T-cell (primary cell): ENCODE data around the gene DDX3X. TPM values are rescaled to one million over a fixed set of nuclear protein-coding genes. Genes with fewer than 3 reads are reported as not detected.

Experiments
- ATAC-seq, 4 experiments: fragments of 200-7000 bp in 3 of 4; fragments of 150-1000 bp in 1 of 4; cut with Tn5 transposase; replicated peaks in 1 of 4; 1 replicate in 3 of 4; 2 replicates in 1 of 4; pipeline ENCODE4 v1.10.0; 2021; ENCODE audit warnings: moderate library complexity in 3 of 4, mild to moderate bottlenecking in 2 of 4, moderate number of reproducible peaks in 1 of 4
- CTCF ChIA-PET, 2 donors: fragments of 300-600 bp; sonication (Branson Sonifier 250); formaldehyde crosslinking; loops; one replicate each; lab custom pipeline; 2022; ENCODE audit warnings: antibody characterized with exemption in 2 of 2; lab: Charles Lee
- POLR2A ChIA-PET, 2 donors: fragments of 300-600 bp; sonication (Branson Sonifier 250); formaldehyde crosslinking; loops; one replicate each; lab custom pipeline; 2022; ENCODE audit warnings: antibody characterized with exemption in 2 of 2; lab: Charles Lee
- DNase-seq, 35 experiments: peaks; one replicate each; pipeline versions ENCODE4 v3.0.0 to v3.0.0-alpha.2; 2013 to 2023
- H3K27ac ChIP-seq: one replicate; pipeline ENCODE4 v1.5.1; 2013; ENCODE audit warnings: low read length
- H3K27me3 ChIP-seq, 2 experiments: replicated peaks in 1 of 2; 1 replicate in 1 of 2; 2 replicates in 1 of 2; pipeline versions ENCODE4 v1.6.1 to v1.7.0; 2013; ENCODE audit warnings: low read length in 1 of 2, mixed read lengths in 1 of 2; ENCODE audit not compliant: control insufficient read depth in 2 of 2, insufficient read depth in 2 of 2; ENCODE audit errors: extremely low read depth in 1 of 2
- H3K36me3 ChIP-seq, 2 donors: 1 replicate in 1 of 2; 2 replicates in 1 of 2; pipeline versions ENCODE4 v1.6.1 to v1.7.0; 2013; ENCODE audit warnings: low read length in 1 of 2; ENCODE audit not compliant: control insufficient read depth in 2 of 2, insufficient read depth in 1 of 2; ENCODE audit errors: extremely low read depth in 1 of 2
- H3K4me1 ChIP-seq, 2 experiments: 1 replicate in 1 of 2; 2 replicates in 1 of 2; pipeline versions ENCODE4 v1.6.1 to v1.7.0; 2013; ENCODE audit warnings: low read length in 2 of 2, mixed read lengths in 1 of 2; ENCODE audit not compliant: insufficient read depth in 2 of 2, control insufficient read depth in 1 of 2; ENCODE audit errors: extremely low read depth in 1 of 2
- H3K4me3 ChIP-seq, 2 donors: 1 replicate in 1 of 2; 2 replicates in 1 of 2; pipeline versions ENCODE4 v1.5.1 to v1.7.0; 2013; ENCODE audit warnings: mild to moderate bottlenecking in 2 of 2, low read length in 1 of 2, moderate library complexity in 1 of 2; ENCODE audit not compliant: control insufficient read depth in 1 of 2; ENCODE audit errors: extremely low read depth in 1 of 2
- H3K9me3 ChIP-seq: 2 replicates; pipeline ENCODE4 v1.7.0; 2013
- H3K27ac Mint-ChIP-seq, 2 donors: one replicate each; pipeline ENCODE4 v1.8.0; 2020 to 2021; ENCODE audit warnings: mild to moderate bottlenecking in 2 of 2, mixed read lengths in 2 of 2
- H3K27me3 Mint-ChIP-seq, 2 donors: one replicate each; pipeline ENCODE4 v1.8.0; 2021 to 2022; ENCODE audit warnings: mixed read lengths in 2 of 2
- H3K36me3 Mint-ChIP-seq: one replicate; pipeline ENCODE4 v1.8.0; 2021; ENCODE audit warnings: mixed read lengths
- H3K4me1 Mint-ChIP-seq, 3 donors: one replicate each; pipeline ENCODE4 v1.8.0; 2020 to 2022; ENCODE audit warnings: mixed read lengths in 3 of 3, mild to moderate bottlenecking in 1 of 3
- H3K4me3 Mint-ChIP-seq, 3 donors: one replicate each; pipeline ENCODE4 v1.8.0; 2020 to 2022; ENCODE audit warnings: mild to moderate bottlenecking in 3 of 3, mixed read lengths in 3 of 3, moderate library complexity in 3 of 3
- H3K9me3 Mint-ChIP-seq, 3 donors: one replicate each; pipeline ENCODE4 v1.8.0; 2020 to 2022; ENCODE audit warnings: mixed read lengths in 3 of 3
- WGBS: methylation state at CpG from one replicate; pipeline ENCODE4 v1.1.5; 2013; ENCODE audit warnings: missing lambda C conversion rate; ENCODE audit not compliant: insufficient coverage; 5-methylcytosine and 5-hydroxymethylcytosine counted together
- total RNA-seq, 35 experiments: library from RNA in 6 of 35; stranded (reverse) in 6 of 35; fragments of 120-200 nt in 1 of 35; gene quantifications; one replicate each; pipeline versions ENCODE4 v1.2.1 to v1.2.4 and lab custom pipeline; 2013 to 2026

The DDX3X gene
- total RNA-seq, 5 donors from 2014 or later (not counting 1 experiment from before 2014, with no cell fraction given): 253 to 1,077 (median 367) TPM

DNA sequence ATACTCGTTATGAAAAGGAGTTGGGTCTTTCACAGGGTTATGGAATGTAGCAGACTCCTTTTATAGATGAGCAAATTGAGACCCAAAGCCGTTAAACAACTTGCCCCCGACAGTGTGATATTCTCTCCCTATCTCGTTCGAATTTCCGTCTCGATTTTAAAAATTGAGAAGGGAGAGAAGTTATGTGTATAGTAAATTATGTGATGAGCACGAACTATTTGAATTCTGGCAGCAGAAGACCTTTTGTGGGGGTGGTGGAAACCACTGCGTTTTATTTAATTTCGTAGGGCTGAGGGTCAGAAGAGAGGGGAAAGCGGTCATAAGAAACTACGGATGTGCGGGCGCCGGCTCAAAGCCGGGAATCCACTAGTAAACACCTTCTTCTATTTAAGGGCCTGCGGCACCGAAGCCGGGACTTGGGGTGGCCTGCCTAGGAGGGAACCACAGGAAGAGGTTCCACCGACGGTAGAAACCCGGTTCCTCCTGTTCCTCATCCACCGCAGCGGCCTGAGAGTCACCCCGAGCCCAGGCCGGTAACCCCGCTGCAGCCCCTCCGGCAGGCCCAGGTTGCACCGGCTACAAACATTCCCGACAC, 1.5 kb upstream of the DDX3X start:
- Histone ChIP-seq H3K4me1 (peaks cover 24 to 27% of the 10 kb centered on the region in 2 experiments), H3K27ac (peak overlapping the region; percentile 100), H3K27me3 (no peaks in the 10 kb centered on the region), H3K4me3 (peak overlapping the region; percentile 85 to 99), H3K9me3 (no peaks in the 10 kb centered on the region), H3K36me3 (no peaks in the 10 kb centered on the region)
- Mint-ChIP-seq H3K4me1 (peaks cover 21 to 77% (median 40%) of the 10 kb centered on the region in 3 donors), H3K36me3 (peaks cover 3% of the 10 kb centered on the region), H3K9me3 (no peaks in the 10 kb centered on the region), H3K27ac (peak overlapping the region; percentile 96 to 100), H3K27me3 (no peaks in the 10 kb centered on the region), H3K4me3 (peak overlapping the region; percentile 94 to 97 (median 96))
- peak; percentile 0 to 5 (median 2) for ATAC-seq
- WGBS: 0% methylated on average over 7 of the region's 30 CpGs
- ChIA-PET POLR2A (no interaction called here), CTCF (no interaction called here)
- DNase-seq: peak in 12 of 35 experiments; percentile 3 to 46 (median 14)

DNA sequence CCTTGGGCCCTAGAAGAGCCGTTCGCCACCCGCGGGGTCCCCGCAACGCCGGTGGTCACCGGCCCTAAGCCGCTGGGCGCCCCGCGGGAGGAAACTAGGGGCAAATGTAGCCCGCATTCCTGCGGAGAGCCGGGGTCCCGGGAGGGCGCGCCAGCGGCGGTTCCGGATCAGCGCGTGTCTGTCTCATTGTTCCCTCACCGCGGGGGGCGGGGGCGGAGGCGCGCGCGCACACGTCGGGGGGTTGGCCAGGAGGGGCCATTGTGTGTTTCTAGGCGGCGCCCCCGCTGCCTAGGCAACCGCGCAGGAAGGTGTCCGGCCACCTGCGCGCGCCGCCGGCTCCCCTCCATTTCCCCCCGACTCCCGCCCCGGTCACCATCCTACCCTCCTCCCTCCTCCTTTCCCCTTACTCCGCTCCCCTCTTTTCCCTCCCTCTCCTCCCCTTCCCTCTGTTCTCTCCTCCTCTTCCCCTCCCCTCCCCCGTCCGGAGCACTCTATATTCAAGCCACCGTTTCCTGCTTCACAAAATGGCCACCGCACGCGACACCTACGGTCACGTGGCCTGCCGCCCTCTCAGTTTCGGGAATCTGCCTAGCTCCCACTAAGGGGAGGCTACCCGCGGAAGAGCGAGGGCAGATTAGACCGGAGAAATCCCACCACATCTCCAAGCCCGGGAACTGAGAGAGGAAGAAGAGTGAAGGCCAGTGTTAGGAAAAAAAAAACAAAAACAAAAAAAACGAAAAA, 789 bp upstream of the DDX3X start:
- WGBS: 0% methylated on average over 6 of the region's 64 CpGs
- ATAC-seq (peak; percentile 61 to 70 (median 64)), DNase-seq (peak; percentile 75 to 94 (median 85))
- Mint-ChIP-seq H3K4me3 (peak overlapping the region; percentile 94 to 97 (median 96)), H3K9me3 (no peaks in the 10 kb centered on the region), H3K36me3 (peaks cover 6% of the 10 kb centered on the region), H3K27me3 (no peaks in the 10 kb centered on the region), H3K27ac (peak overlapping the region; percentile 100), H3K4me1 (peaks cover 27 to 83% (median 47%) of the 10 kb centered on the region in 3 donors)
- H3K9me3 ChIP-seq: no peaks in the 10 kb centered on the region
- ChIA-PET CTCF (interaction anchor here in 1 of 2 donors (0.7 kb wide), 2 partner anchors 624 to 752 kb away, joined by 3 to 6 read pairs; partner anchors contain the start of gene ATP6AP2), POLR2A (interaction anchor here (0.7 to 1.0 kb wide), 4 partner anchors 9 to 110 kb away, joined by 3 to 9 read pairs (median 6); no protein-coding TSS in a partner anchor)
- H3K4me1 ChIP-seq: peaks cover 24 to 33% of the 10 kb centered on the region in 2 experiments
- no peaks in the 10 kb centered on the region for H3K27me3 ChIP-seq
- H3K36me3 ChIP-seq: peaks cover 0 to 2% of the 10 kb centered on the region in 2 donors
- H3K27ac ChIP-seq: peak overlapping the region; percentile 100
- H3K4me3 ChIP-seq: peak overlapping the region; percentile 99 to 100

DNA sequence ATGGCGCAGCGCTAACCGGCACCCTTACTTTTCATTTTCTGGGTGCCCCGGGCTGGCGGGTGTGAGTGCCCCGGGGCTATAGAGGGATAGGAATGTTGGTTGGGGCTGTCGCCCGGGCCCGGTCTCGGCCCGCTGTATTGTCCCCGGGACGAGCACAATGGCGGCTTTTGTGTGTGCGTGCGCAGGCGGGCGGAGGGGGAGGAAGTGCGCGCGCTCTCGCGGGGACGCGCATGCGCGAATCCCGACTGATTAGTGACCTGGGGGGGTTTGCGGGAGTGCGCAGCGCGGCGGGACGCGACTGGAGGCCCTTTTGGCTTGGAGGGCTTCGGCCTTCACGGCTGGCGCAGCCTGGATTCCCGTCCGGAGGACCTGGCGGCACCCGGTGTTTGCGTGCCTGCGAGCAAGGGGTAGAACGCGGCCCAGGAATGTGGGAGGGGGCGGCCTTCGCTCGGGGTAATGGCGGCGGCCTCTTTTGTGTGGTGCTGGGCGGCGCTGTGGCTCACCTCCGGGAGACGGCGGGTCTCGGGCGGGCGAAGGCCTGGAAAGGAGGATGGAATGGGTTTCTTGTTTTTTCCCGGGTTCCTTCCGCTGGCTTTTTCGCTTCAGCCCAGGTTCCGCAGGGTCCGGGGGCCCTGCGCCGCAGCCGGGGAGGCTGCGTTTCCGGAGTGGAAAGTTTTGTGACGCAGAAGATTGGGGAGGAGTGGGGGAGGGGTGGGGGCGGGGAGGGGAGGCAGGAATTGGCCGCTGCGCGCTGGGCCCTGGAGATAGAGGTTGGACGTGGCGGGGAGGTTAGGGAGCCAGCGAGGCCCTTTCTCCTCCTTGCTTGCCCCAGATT, 618 bp downstream of the DDX3X start:
- no peaks in the 10 kb centered on the region for H3K27me3 ChIP-seq
- ChIA-PET POLR2A (interaction anchor here (0.5 to 1.6 kb wide), 6 partner anchors 8 to 1617 kb away, joined by 3 to 9 read pairs (median 4); no protein-coding TSS in a partner anchor), CTCF (no interaction called here)
- no peaks in the 10 kb centered on the region for H3K9me3 ChIP-seq
- Mint-ChIP-seq H3K27ac (peak overlapping the region; percentile 100), H3K4me3 (peak overlapping the region; percentile 94 to 97 (median 96)), H3K4me1 (peaks cover 41 to 92% (median 59%) of the 10 kb centered on the region in 3 donors), H3K27me3 (no peaks in the 10 kb centered on the region), H3K36me3 (peaks cover 13% of the 10 kb centered on the region), H3K9me3 (no peaks in the 10 kb centered on the region)
- peaks cover 21 to 47% of the 10 kb centered on the region in 2 experiments for H3K4me1 ChIP-seq
- peaks cover 0 to 11% of the 10 kb centered on the region in 2 donors for H3K36me3 ChIP-seq
- peak; percentile 63 to 91 (median 78) for DNase-seq
- peak; percentile 42 to 52 (median 50) for ATAC-seq
- 0% methylated on average over 39 of the region's 77 CpGs for WGBS
- peak overlapping the region; percentile 100 for H3K27ac ChIP-seq
- peak overlapping the region; percentile 99 to 100 for H3K4me3 ChIP-seq

- no peak for ATAC-seq
- ChIA-PET POLR2A (interaction anchor here (0.6 to 1.6 kb wide), 6 partner anchors 9 to 1616 kb away, joined by 3 to 5 read pairs (median 4); no protein-coding TSS in a partner anchor), CTCF (interaction anchor here in 1 of 2 donors (0.5 kb wide), 1 partner anchor 75 kb away, joined by 3 read pairs; no protein-coding TSS in a partner anchor)
- H3K4me3 ChIP-seq: peak overlapping the region; percentile 99 to 100
- H3K9me3 ChIP-seq: no peaks in the 10 kb centered on the region
- Mint-ChIP-seq H3K4me3 (peak overlapping the region; percentile 94 to 97 (median 96)), H3K9me3 (no peaks in the 10 kb centered on the region), H3K27me3 (no peaks in the 10 kb centered on the region), H3K4me1 (peaks cover 43 to 92% (median 60%) of the 10 kb centered on the region in 3 donors), H3K27ac (peak overlapping the region; percentile 100), H3K36me3 (peaks cover 15% of the 10 kb centered on the region)
- H3K36me3 ChIP-seq: peaks cover 0 to 12% of the 10 kb centered on the region in 2 donors
- peaks cover 17 to 46% of the 10 kb centered on the region in 2 experiments for H3K4me1 ChIP-seq
- H3K27ac ChIP-seq: peak overlapping the region; percentile 100
- H3K27me3 ChIP-seq: no peaks in the 10 kb centered on the region
- WGBS: 0% methylated on average over 6 of the region's 15 CpGs
- peak in 1 of 35 experiments; percentile 15 for DNase-seq
Measured at GRCh38 chrX:41335198-41335957, 1.4 kb downstream of the DDX3X start.

DNA sequence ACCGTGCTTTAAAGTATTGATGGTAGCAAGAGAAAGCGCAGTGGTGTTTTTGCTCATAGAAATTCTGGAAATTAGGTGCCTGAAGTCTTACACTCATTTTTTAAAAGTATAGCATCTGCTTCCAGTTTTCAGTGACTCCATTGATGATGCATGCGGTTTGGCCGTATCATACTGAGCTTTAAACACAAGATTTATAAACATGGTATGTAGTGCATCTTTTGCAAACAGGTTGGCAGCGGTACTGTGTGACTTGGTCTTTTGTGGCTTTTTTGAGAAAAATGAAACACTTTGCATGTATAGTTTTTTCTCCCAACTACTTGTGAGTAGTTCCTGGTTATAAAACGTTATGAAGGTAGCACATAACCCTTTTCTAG, 2.0 kb downstream of the DDX3X start:
- ATAC-seq (no peak), DNase-seq (no peak)
- Histone ChIP-seq H3K27me3 (no peaks in the 10 kb centered on the region), H3K4me1 (peaks cover 12 to 46% of the 10 kb centered on the region in 2 experiments), H3K36me3 (peaks cover 0 to 14% of the 10 kb centered on the region in 2 donors), H3K9me3 (no peaks in the 10 kb centered on the region), H3K27ac (peak overlapping the region; percentile 100), H3K4me3 (peak overlapping the region; percentile 99 to 100)
- Mint-ChIP-seq H3K9me3 (no peaks in the 10 kb centered on the region), H3K27ac (peak overlapping the region; percentile 100), H3K4me3 (peak overlapping the region; percentile 94 to 97 (median 96)), H3K4me1 (peaks cover 45 to 92% (median 64%) of the 10 kb centered on the region in 3 donors), H3K36me3 (peaks cover 15% of the 10 kb centered on the region), H3K27me3 (no peaks in the 10 kb centered on the region)
- WGBS: no CpG with 5 or more reads among the region's 6 CpGs
- POLR2A ChIA-PET: interaction anchor here (0.8 to 1.6 kb wide), 3 partner anchors 9 to 47 kb away, joined by 4 to 5 read pairs (median 4); no protein-coding TSS in a partner anchor
- CTCF ChIA-PET: interaction anchor here in 1 of 2 donors (0.5 kb wide), 1 partner anchor 75 kb away, joined by 3 read pairs; no protein-coding TSS in a partner anchor
